DLD1 (cell line): ENCODE results near the gene MGRN1.

Experiments used
- in situ Hi-C: cut with HindIII; loops from 2 replicates; pipeline ENCODE4 v1.10.0; 2017; ENCODE audit warnings: low sequenced_read_pairs

Gene MGRN1

GRCh38 chr16:4623593-4623992 is 1.0 kb upstream of the MGRN1 start:
- in situ Hi-C loops = no loop called here

GRCh38 chr16:4624827-4625559 is 367 bp downstream of the MGRN1 start:
- in situ Hi-C loops = no loop called here

- in situ Hi-C loops = no loop called here
Observed at GRCh38 chr16:4625560-4626159, 1.0 kb downstream of the MGRN1 start.

- in situ Hi-C loops = no loop called here
Observed at GRCh38 chr16:4626396-4626795, 1.8 kb downstream of the MGRN1 start.

- in situ Hi-C loops = no loop called here
Observed at GRCh38 chr16:4628283-4628682, 3.7 kb downstream of the MGRN1 start.

GRCh38 chr16:4631444-4631843 is 6.8 kb downstream of the MGRN1 start:
- in situ Hi-C loops = no loop called here

- in situ Hi-C loops = no loop called here
Observed at GRCh38 chr16:4633910-4634635, 9.4 kb downstream of the MGRN1 start.

- in situ Hi-C loops = no loop called here
Observed at GRCh38 chr16:4634768-4635167, 10.1 kb downstream of the MGRN1 start.

GRCh38 chr16:4636196-4636595 is 11.6 kb downstream of the MGRN1 start:
- in situ Hi-C loops = no loop called here

GRCh38 chr16:4637501-4638166 is 13.0 kb downstream of the MGRN1 start:
- in situ Hi-C loops = no loop called here

- in situ Hi-C loops = no loop called here
Observed at GRCh38 chr16:4639899-4640509, 15.4 kb downstream of the MGRN1 start.

GRCh38 chr16:4640572-4641305 is 16.1 kb downstream of the MGRN1 start:
- in situ Hi-C loops = no loop called here

- in situ Hi-C loops = no loop called here
Observed at GRCh38 chr16:4641306-4641687, 16.7 kb downstream of the MGRN1 start.

- in situ Hi-C loops = no loop called here
Observed at GRCh38 chr16:4641895-4642294, 17.3 kb downstream of the MGRN1 start.

- in situ Hi-C loops = no loop called here
Observed at GRCh38 chr16:4646773-4647643, 22.4 kb downstream of the MGRN1 start.

- in situ Hi-C loops = no loop called here
Observed at GRCh38 chr16:4647644-4647980, 23.0 kb downstream of the MGRN1 start.

- in situ Hi-C loops = no loop called here
Observed at GRCh38 chr16:4648917-4649316, 24.3 kb downstream of the MGRN1 start.

GRCh38 chr16:4649744-4650442 is 25.3 kb downstream of the MGRN1 start:
- in situ Hi-C loops = no loop called here
